GM23248 (cell line): ENCODE results near the gene PRCP. TPM values are rescaled to one million over a fixed set of nuclear protein-coding genes. Genes with fewer than 3 reads are reported as not detected.

Experiments used
- DNase-seq: peaks from one replicate; pipeline ENCODE4 v3.0.0-alpha.2; 2015
- H2AFZ ChIP-seq: fragments of 200-600 bp; sonication (generic); 2 replicates; pipeline ENCODE4 v1.6.1; 2016; ENCODE audit warnings: antibody characterized with exemption
- H3F3A ChIP-seq: fragments of 200-600 bp; sonication (generic); 2 replicates; pipeline ENCODE4 v1.6.1; 2016; ENCODE audit warnings: mild to moderate bottlenecking, antibody characterized with exemption, mixed run types; ENCODE audit not compliant: insufficient read depth
- H3K27ac ChIP-seq: fragments of 200-600 bp; sonication (generic); 2 replicates; pipeline ENCODE4 v1.5.1; 2016; ENCODE audit warnings: mild to moderate bottlenecking
- H3K27me3 ChIP-seq: fragments of 200-600 bp; sonication (generic); replicated peaks from 2 replicates; pipeline ENCODE4 v1.6.1; 2016; ENCODE audit warnings: mild to moderate bottlenecking; ENCODE audit not compliant: insufficient read depth
- H3K36me3 ChIP-seq: fragments of 200-600 bp; sonication (generic); 2 replicates; pipeline ENCODE4 v1.6.1; 2016; ENCODE audit warnings: low read depth, mild to moderate bottlenecking
- H3K4me1 ChIP-seq: fragments of 200-600 bp; sonication (generic); 2 replicates; pipeline ENCODE4 v1.6.1; 2016; ENCODE audit warnings: mild to moderate bottlenecking; ENCODE audit not compliant: insufficient read depth
- H3K4me2 ChIP-seq: fragments of 200-600 bp; sonication (generic); one replicate; pipeline ENCODE4 v1.6.1; 2016; ENCODE audit warnings: mild to moderate bottlenecking; ENCODE audit not compliant: unreplicated experiment
- H3K4me3 ChIP-seq: fragments of 200-600 bp; sonication (generic); 2 replicates; pipeline ENCODE4 v1.5.1; 2016; ENCODE audit warnings: mild to moderate bottlenecking
- H3K79me2 ChIP-seq: fragments of 200-600 bp; sonication (generic); 2 replicates; pipeline ENCODE4 v1.6.1; 2016; ENCODE audit warnings: mild to moderate bottlenecking; ENCODE audit not compliant: insufficient read depth
- H3K9ac ChIP-seq: fragments of 200-600 bp; sonication (generic); 2 replicates; pipeline ENCODE4 v1.6.1; 2016; ENCODE audit warnings: mild to moderate bottlenecking
- H3K9me2 ChIP-seq: fragments of 200-600 bp; sonication (generic); 2 replicates; pipeline ENCODE4 v1.6.1; 2016; ENCODE audit warnings: mixed run types, mild to moderate bottlenecking, moderate library complexity; ENCODE audit not compliant: insufficient read depth
- H3K9me3 ChIP-seq: fragments of 200-600 bp; sonication (generic); one replicate; pipeline ENCODE4 v1.6.1; 2017; ENCODE audit warnings: low read depth
- H4K20me1 ChIP-seq: fragments of 200-600 bp; sonication (generic); 2 replicates; pipeline ENCODE4 v1.6.0; 2016; ENCODE audit not compliant: insufficient read depth
- EZH2 ChIP-seq: fragments of 200-600 bp; sonication (generic); IDR thresholded peaks from 2 replicates; pipeline ENCODE4 v1.6.1; 2018; ENCODE audit warnings: antibody characterized with exemption, mild to moderate bottlenecking; ENCODE audit not compliant: insufficient read depth, poor library complexity, severe bottlenecking
- EZH2phosphoT487 ChIP-seq: fragments of 200-600 bp; sonication (generic); IDR thresholded peaks from 2 replicates; pipeline ENCODE4 v1.6.1; 2018; ENCODE audit warnings: antibody characterized with exemption, moderate library complexity, mild to moderate bottlenecking, low read depth; ENCODE audit not compliant: insufficient read depth
- WGBS, 2 experiments: methylation state at CpG; one replicate each; pipeline ENCODE4 v1.1.6; 2015 to 2017; ENCODE audit warnings: low lambda C conversion rate in 2 of 2, low coverage in 1 of 2; ENCODE audit errors: missing lambda C conversion rate in 2 of 2; 5-methylcytosine and 5-hydroxymethylcytosine counted together
- in situ Hi-C: fragments of 300-500 bp; cut with MboI; formaldehyde crosslinking; loops from 2 replicates; pipeline ENCODE4 v1.15.0; 2020
- polyA plus RNA-seq: library from polyadenylated mRNA; unstranded; fragments of >200 nt; fragmentation: Nextera tagmentation; extraction: Ambion mirVana; gene quantifications from 2 replicates; pipeline ENCODE4 v1.2.1, GENCODE V29; 2016
- total RNA-seq: library from RNA; depleted of rRNA; stranded (reverse); fragments of >200 nt; shearing (Covaris generic); gene quantifications from 2 replicates; pipeline ENCODE4 v1.2.3, GENCODE V29; 2014

The PRCP gene
- total and polyA plus RNA-seq, 2 experiments from 2014 or later, result 84.1 to 85.7 TPM

GRCh38 chr11:82802710-82803109 lies 97.5 kb downstream of the PRCP start:
- TF ChIP-seq EZH2 (no peak), EZH2phosphoT487 (no peak)
- in situ Hi-C loops, result no loop called here
- WGBS, 2 experiments, result 8 to 12% methylated on average over 1 of the region's 1 CpG

GRCh38 chr11:82796998-82797961 lies 103.0 kb downstream of the PRCP start:
- Histone ChIP-seq H2AFZ (no peak overlapping the region), H3K36me3 (no peaks in the 10 kb centered on the region), H4K20me1 (no peaks in the 10 kb centered on the region), H3K9me3 (no peaks in the 10 kb centered on the region), H3K79me2 (no peaks in the 10 kb centered on the region), H3K4me1 (no peaks in the 10 kb centered on the region), H3K9ac (no peak overlapping the region), H3F3A (no peaks in the 10 kb centered on the region), H3K27ac (no peak overlapping the region), H3K27me3 (no peaks in the 10 kb centered on the region; the same call in 1 of the 2 replicates), H3K4me3 (no peak overlapping the region), H3K9me2 (no peaks in the 10 kb centered on the region), H3K4me2 (no peak overlapping the region)
- in situ Hi-C loops, result no loop called here
- WGBS, 2 experiments, result 14 to 17% methylated on average over 3 of the region's 3 CpGs
- DNase-seq, result no peak
- TF ChIP-seq EZH2 (no peak), EZH2phosphoT487 (no peak)

More at GRCh38 chr11:82802710-82803109, 97.5 kb downstream of the PRCP start:
- H3K9me3 ChIP-seq, result no peaks in the 10 kb centered on the region
- H3K79me2 ChIP-seq, result no peaks in the 10 kb centered on the region
- H3K9me2 ChIP-seq, result no peaks in the 10 kb centered on the region
- H3K36me3 ChIP-seq, result no peaks in the 10 kb centered on the region
- H3K27me3 ChIP-seq, result peaks cover 2% of the 10 kb centered on the region; the same call in 1 of the 2 replicates
- H3K9ac ChIP-seq, result no peak overlapping the region
- no peak for DNase-seq
- no peak overlapping the region for H3K4me3 ChIP-seq
- H4K20me1 ChIP-seq, result no peaks in the 10 kb centered on the region
- no peak overlapping the region for H3K27ac ChIP-seq
- no peak overlapping the region for H3K4me2 ChIP-seq
- no peak overlapping the region for H2AFZ ChIP-seq
- H3K4me1 ChIP-seq, result no peaks in the 10 kb centered on the region
- no peaks in the 10 kb centered on the region for H3F3A ChIP-seq

- Histone ChIP-seq H3F3A (no peaks in the 10 kb centered on the region), H3K36me3 (no peaks in the 10 kb centered on the region), H3K4me1 (no peaks in the 10 kb centered on the region), H3K27me3 (no peaks in the 10 kb centered on the region; the same call in 1 of the 2 replicates), H3K79me2 (no peaks in the 10 kb centered on the region), H4K20me1 (no peaks in the 10 kb centered on the region), H3K9ac (no peak overlapping the region), H3K4me3 (no peak overlapping the region), H3K27ac (no peak overlapping the region), H2AFZ (no peak overlapping the region), H3K4me2 (no peak overlapping the region), H3K9me3 (no peaks in the 10 kb centered on the region), H3K9me2 (no peaks in the 10 kb centered on the region)
- TF ChIP-seq EZH2 (no peak), EZH2phosphoT487 (no peak)
- WGBS, 2 experiments, result 49 to 61% methylated on average over 3 of the region's 3 CpGs
- in situ Hi-C loops, result no loop called here
- DNase-seq, result no peak
Measured at GRCh38 chr11:82794490-82794889, 105.7 kb downstream of the PRCP start.

GRCh38 chr11:82792822-82793569 lies 107.2 kb downstream of the PRCP start:
- Histone ChIP-seq H3K4me3 (no peak overlapping the region), H3K9ac (no peak overlapping the region), H3K27ac (no peak overlapping the region), H3K4me2 (no peak overlapping the region), H3K79me2 (no peaks in the 10 kb centered on the region), H3F3A (no peaks in the 10 kb centered on the region), H3K9me3 (no peaks in the 10 kb centered on the region), H3K27me3 (no peaks in the 10 kb centered on the region; the same call in 1 of the 2 replicates), H2AFZ (no peak overlapping the region), H3K36me3 (no peaks in the 10 kb centered on the region), H3K9me2 (no peaks in the 10 kb centered on the region), H4K20me1 (no peaks in the 10 kb centered on the region), H3K4me1 (no peaks in the 10 kb centered on the region)
- no peak for DNase-seq
- TF ChIP-seq EZH2, result no peak
- TF ChIP-seq EZH2phosphoT487, result no peak
- in situ Hi-C loops, result no loop called here
- 48 to 58% methylated on average over 6 of the region's 6 CpGs for whole genome bisulfite sequencing, 2 experiments
